ENCODE data around the gene OR12D1. TPM values are rescaled to one million over a fixed set of nuclear protein-coding genes. Genes with fewer than 3 reads are reported as not detected.

The OR12D1 gene
- total and polyA plus RNA-seq, 10 donors = not detected

GRCh38 chr6:29388533-29388932 is 26.2 kb upstream of the OR12D1 start:
- H3K27ac ChIP-seq = no peak overlapping the region
- peaks cover 0 to 31% (median 4%) of the 10 kb centered on the region in 7 donors for H3K27me3 ChIP-seq (replicated peaks in 1 of 7)
- no peak overlapping the region for H3K4me3 ChIP-seq
- no peaks in the 10 kb centered on the region for H3K36me3 ChIP-seq
- intact Hi-C loops (cut with DNase I; ENCODE audit: low total_unique reads) = no loop called here
- no peaks in the 10 kb centered on the region for H3K4me1 ChIP-seq
- H3K9me3 ChIP-seq = no peaks in the 10 kb centered on the region
- WGBS, 5 donors = 36 to 73% (median 71%) methylated on average over 4 of the region's 4 CpGs
- DNase-seq = no peak
- TF ChIP-seq, protein P1, sequence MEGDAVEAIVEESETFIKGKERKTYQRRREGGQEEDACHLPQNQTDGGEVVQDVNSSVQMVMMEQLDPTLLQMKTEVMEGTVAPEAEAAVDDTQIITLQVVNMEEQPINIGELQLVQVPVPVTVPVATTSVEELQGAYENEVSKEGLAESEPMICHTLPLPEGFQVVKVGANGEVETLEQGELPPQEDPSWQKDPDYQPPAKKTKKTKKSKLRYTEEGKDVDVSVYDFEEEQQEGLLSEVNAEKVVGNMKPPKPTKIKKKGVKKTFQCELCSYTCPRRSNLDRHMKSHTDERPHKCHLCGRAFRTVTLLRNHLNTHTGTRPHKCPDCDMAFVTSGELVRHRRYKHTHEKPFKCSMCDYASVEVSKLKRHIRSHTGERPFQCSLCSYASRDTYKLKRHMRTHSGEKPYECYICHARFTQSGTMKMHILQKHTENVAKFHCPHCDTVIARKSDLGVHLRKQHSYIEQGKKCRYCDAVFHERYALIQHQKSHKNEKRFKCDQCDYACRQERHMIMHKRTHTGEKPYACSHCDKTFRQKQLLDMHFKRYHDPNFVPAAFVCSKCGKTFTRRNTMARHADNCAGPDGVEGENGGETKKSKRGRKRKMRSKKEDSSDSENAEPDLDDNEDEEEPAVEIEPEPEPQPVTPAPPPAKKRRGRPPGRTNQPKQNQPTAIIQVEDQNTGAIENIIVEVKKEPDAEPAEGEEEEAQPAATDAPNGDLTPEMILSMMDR (IDR thresholded peaks at IDR 0.05 in 8 of 11, conservative IDR thresholded peaks at IDR 0.05 in 3 of 11) = no peak
- TF ChIP-seq POLR2AphosphoS5 (IDR thresholded peaks at IDR 0.05) (no peak), POLR2A (IDR thresholded peaks at IDR 0.05) (no peak)

DNA sequence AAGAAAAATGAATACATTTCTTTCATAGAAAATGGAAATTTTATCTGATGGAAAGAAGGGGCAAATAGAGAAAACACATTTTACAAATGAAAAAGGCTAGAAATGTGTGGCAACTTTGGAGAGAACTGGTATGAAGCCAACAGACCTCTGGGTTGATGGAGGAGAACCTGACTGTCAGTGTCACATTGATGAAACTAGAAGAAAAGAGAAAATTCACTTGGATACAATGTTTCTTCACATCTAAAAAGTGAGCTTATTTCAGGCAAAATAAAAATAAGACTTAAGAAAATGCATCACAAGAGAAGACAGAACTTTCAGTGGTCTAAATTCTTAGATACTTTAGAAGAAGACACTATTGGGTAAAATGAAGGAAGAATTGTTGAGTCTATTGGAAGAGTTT is 19.4 kb upstream of the OR12D1 start, which contains the start of gene OR12D2:
Gene OR12D2, plus strand, starts transcription at position 301 of the 400 bp plus-strand sequence. CDS start 1,069 bp downstream, outside the sequence.
- H3K27ac ChIP-seq = no peak within 1 kb of the TSS
- H3K4me3 ChIP-seq = no peak within 1 kb of the TSS
- intact Hi-C loops (cut with DNase I; ENCODE audit: low total_unique reads) = no loop called here
- no peak for TF ChIP-seq POLR2AphosphoS5 (IDR thresholded peaks at IDR 0.05)
- no peak for TF ChIP-seq POLR2A (IDR thresholded peaks at IDR 0.05)
- TF ChIP-seq, protein P1 (IDR thresholded peaks at IDR 0.05 in 8 of 11, conservative IDR thresholded peaks at IDR 0.05 in 3 of 11) = no peak
- DNase-seq = no peak
- H3K9me3 ChIP-seq = no peaks in the 10 kb centered on the region
- peaks cover 0 to 24% (median 4%) of the 10 kb centered on the region in 7 donors for H3K27me3 ChIP-seq (replicated peaks in 1 of 7)
- no peaks in the 10 kb centered on the region for H3K36me3 ChIP-seq
- H3K4me1 ChIP-seq = no peaks in the 10 kb centered on the region

- intact Hi-C loops (cut with DNase I; ENCODE audit: low total_unique reads) = no loop called here
- Histone ChIP-seq H3K4me3 (no peak overlapping the region), H3K9me3 (no peaks in the 10 kb centered on the region), H3K36me3 (no peaks in the 10 kb centered on the region), H3K4me1 (no peaks in the 10 kb centered on the region), H3K27ac (no peak overlapping the region), H3K27me3 (replicated peaks in 1 of 7) (peaks cover 0 to 10% (median 0%) of the 10 kb centered on the region in 7 donors)
- 48 to 81% (median 75%) methylated on average over 2 of the region's 2 CpGs for whole genome bisulfite sequencing, 5 donors
- TF ChIP-seq, protein P1 (IDR thresholded peaks at IDR 0.05 in 8 of 11, conservative IDR thresholded peaks at IDR 0.05 in 3 of 11) = no peak
- TF ChIP-seq POLR2AphosphoS5 (IDR thresholded peaks at IDR 0.05) = no peak
- TF ChIP-seq POLR2A (IDR thresholded peaks at IDR 0.05) = no peak
- no peak for DNase-seq
Observed at GRCh38 chr6:29399525-29399924, 15.2 kb upstream of the OR12D1 start.

- DNase-seq = no peak
- H3K36me3 ChIP-seq = no peaks in the 10 kb centered on the region
- H3K4me3 ChIP-seq = no peak overlapping the region
- TF ChIP-seq POLR2AphosphoS5 (IDR thresholded peaks at IDR 0.05) = no peak
- no peak for TF ChIP-seq POLR2A (IDR thresholded peaks at IDR 0.05)
- TF ChIP-seq, protein P1 (IDR thresholded peaks at IDR 0.05 in 8 of 11, conservative IDR thresholded peaks at IDR 0.05 in 3 of 11) = no peak
- no peak overlapping the region for H3K27ac ChIP-seq
- H3K4me1 ChIP-seq = no peaks in the 10 kb centered on the region
- H3K27me3 ChIP-seq (replicated peaks in 1 of 7) = peaks cover 0 to 8% (median 0%) of the 10 kb centered on the region in 7 donors
- 39 to 96% (median 85%) methylated on average over 1 of the region's 1 CpG for WGBS, 5 donors
- H3K9me3 ChIP-seq = peaks cover 0 to 8% (median 0%) of the 10 kb centered on the region in 8 donors
- intact Hi-C loops (cut with DNase I; ENCODE audit: low total_unique reads) = no loop called here
Observed at GRCh38 chr6:29403801-29404200, 10.9 kb upstream of the OR12D1 start.
